ENCODE results near the gene PLCL1.

GRCh38 chr2:197996583-197996982 lies 192.2 kb downstream of the PLCL1 start:
- TF ChIP-seq ZNF138 (CRISPR knock-in tag; conservative IDR thresholded peaks at IDR 0.05): no peak
- TF ChIP-seq CTCF (IDR thresholded peaks at IDR 0.05): no peak
- no peak for TF ChIP-seq ZNF219 (CRISPR knock-in tag; IDR thresholded peaks at IDR 0.05; ENCODE audit: borderline replicate concordance)
- TF ChIP-seq ZNF512 (CRISPR knock-in tag; IDR thresholded peaks at IDR 0.05; ENCODE audit: borderline replicate concordance): no peak
- TF ChIP-seq ATF3 (CRISPR knock-in tag; conservative IDR thresholded peaks at IDR 0.05): no peak
- no peak for TF ChIP-seq PREB (CRISPR knock-in tag; IDR thresholded peaks at IDR 0.05; ENCODE audit: borderline replicate concordance)
- TF ChIP-seq NR1H2 (CRISPR knock-in tag; IDR thresholded peaks at IDR 0.05): no peak
- TF ChIP-seq OVOL2 (CRISPR knock-in tag; IDR thresholded peaks at IDR 0.05; ENCODE audit: borderline replicate concordance): no peak
- TF ChIP-seq ESRRA (CRISPR knock-in tag; IDR thresholded peaks at IDR 0.05; ENCODE audit: borderline replicate concordance): no peak
- TF ChIP-seq ZNF423 (CRISPR knock-in tag; IDR thresholded peaks at IDR 0.05): no peak
- no peak for TF ChIP-seq CREB1 (CRISPR knock-in tag; IDR thresholded peaks at IDR 0.05)

Data from WTC11 (cell line).